Prostate gland (tissue), 2 donors: ENCODE measurements around the gene SPDYE17.
"Not testable (repeated sequence)": the region's sequence is repeated elsewhere in the genome, so short reads cannot be mapped to it uniquely, and the experiment has no call there.

Experiments used
- CTCF ChIP-seq, 4 experiments: fragments of 200-600 bp in 2 of 4; fragments of 450-650 bp in 2 of 4; sonication (generic) in 2 of 4; IDR thresholded peaks; 1 replicate in 3 of 4; 2 replicates in 1 of 4; pipeline ENCODE4 v1.5.1; 2016 to 2019; ENCODE audit warnings: antibody characterized with exemption in 4 of 4, mild to moderate bottlenecking in 2 of 4, moderate library complexity in 2 of 4
- POLR2AphosphoS5 ChIP-seq: sonication (generic); formaldehyde crosslinking; IDR thresholded peaks from one replicate; pipeline ENCODE4 v1.6.1; 2017; ENCODE audit warnings: antibody characterized with exemption

- not testable (repeated sequence) for TF ChIP-seq CTCF (IDR thresholded peaks at IDR 0.05); POLR2AphosphoS5
Observed at GRCh38 chr7:77010074-77010680, 22.0 kb downstream of the SPDYE17 start.
